ENCODE measurements around the gene DISC1.

- TF ChIP-seq CTCF (IDR thresholded peaks at IDR 0.05; ENCODE audit: extremely low read depth in 1 of 2, insufficient read depth in 1 of 2, low read depth in 1 of 2, low read length in 2 of 2) = no peak
- no peak for TF ChIP-seq POLR2A (IDR thresholded peaks at IDR 0.05; ENCODE audit: low read depth, low read length)
- TF ChIP-seq EZH2 (IDR thresholded peaks at IDR 0.05; ENCODE audit: borderline replicate concordance, low read depth, low read length, severe bottlenecking) = no peak
- TF ChIP-seq POLR2AphosphoS5 (IDR thresholded peaks at IDR 0.05; ENCODE audit: insufficient read depth, low read depth, low read length) = no peak
- no peak for TF ChIP-seq MYC (IDR thresholded peaks at IDR 0.05; ENCODE audit: low read depth, low read length)
- TF ChIP-seq GATA2 (IDR thresholded peaks at IDR 0.05; ENCODE audit: insufficient read depth, insufficient read length, low read depth, low read length) = no peak
- TF ChIP-seq JUN (IDR thresholded peaks at IDR 0.05; ENCODE audit: borderline replicate concordance, insufficient read depth, insufficient read length, low read depth) = no peak
- TF ChIP-seq, protein P1, sequence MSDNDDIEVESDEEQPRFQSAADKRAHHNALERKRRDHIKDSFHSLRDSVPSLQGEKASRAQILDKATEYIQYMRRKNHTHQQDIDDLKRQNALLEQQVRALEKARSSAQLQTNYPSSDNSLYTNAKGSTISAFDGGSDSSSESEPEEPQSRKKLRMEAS (IDR thresholded peaks at IDR 0.05; ENCODE audit: insufficient read depth, insufficient read length) = no peak
Observed at GRCh38 chr1:231600458-231600976, 26.1 kb upstream of the DISC1 start.
